HCT116 (cell line): ENCODE results near the gene SH3PXD2A. TPM values are rescaled to one million over a fixed set of nuclear protein-coding genes. Genes with fewer than 3 reads are reported as not detected.
A peak's percentile ranks its signal among the peaks of the same experiment; 100 is the strongest.

Experiments used
- ATAC-seq: fragments of 200-7000 bp; cut with Tn5 transposase; 2 replicates; pipeline ENCODE4 v1.9.1; 2020; ENCODE audit warnings: mild to moderate bottlenecking, moderate library complexity
- BruUV-seq: library from RNA; stranded (reverse); fragments of 400-500 nt; replicated peaks from 2 replicates; lab custom pipeline; 2021; lab: Mats Ljungman, UMichigan
- CTCF ChIA-PET: fragments of 300-600 bp; sonication (Branson Sonifier 250); formaldehyde crosslinking; loops from one replicate; lab custom pipeline; 2021; ENCODE audit warnings: antibody characterized with exemption; lab: Charles Lee
- POLR2A ChIA-PET: fragments of 300-600, 350-600 bp; sonication (Branson Sonifier 250); formaldehyde crosslinking; loops from one replicate; lab custom pipeline; 2021; ENCODE audit warnings: antibody characterized with exemption; lab: Charles Lee
- RAD21 ChIA-PET, 2 experiments: fragments of 300-600 bp; sonication (Branson Sonifier 250); formaldehyde crosslinking; loops; one replicate each; lab custom pipeline; 2023; ENCODE audit warnings: low total read pairs in 2 of 2; ENCODE audit not compliant: uncharacterized antibody in 2 of 2, unreplicated experiment in 2 of 2, low non-redundant PET in 1 of 2; lab: Charles Lee
- DNase-seq: peaks from one replicate; pipeline ENCODE4 v3.0.0-alpha.2; 2010; ENCODE audit warnings: low read depth, low spot score
- H2AFZ ChIP-seq: fragments of 200-600 bp; shearing (Covaris generic), sonication (generic); 2 replicates; pipeline ENCODE4 v1.6.1; 2017; ENCODE audit warnings: low read depth, mixed run types, mixed read lengths, antibody characterized with exemption, low read length; ENCODE audit not compliant: poor library complexity, severe bottlenecking
- H3K27ac ChIP-seq: 2 replicates; pipeline ENCODE4 v1.5.1; 2012; ENCODE audit warnings: low read depth, low read length
- H3K27me3 ChIP-seq: fragments of 200-600 bp; sonication (generic); 2 replicates; pipeline ENCODE4 v1.6.1; 2016; ENCODE audit warnings: mixed run types, low read length, mixed read lengths; ENCODE audit not compliant: insufficient read depth
- H3K36me3 ChIP-seq, 2 experiments: fragments of 200-500 bp in 1 of 2; fragments of 200-600 bp in 1 of 2; sonication (Bioruptor generic) in 1 of 2; sonication (generic) in 1 of 2; 2 replicates each; pipeline versions ENCODE4 v1.5.1 to v1.6.1; 2014 to 2016; ENCODE audit warnings: low read length in 2 of 2, inconsistent platforms in 1 of 2, mixed read lengths in 1 of 2, mixed run types in 1 of 2; ENCODE audit not compliant: insufficient read depth in 2 of 2, control insufficient read depth in 1 of 2
- H3K4me1 ChIP-seq, 2 experiments: fragments of 200-600 bp in 1 of 2; sonication (generic) in 1 of 2; 2 replicates each; pipeline versions ENCODE4 v1.5.1 to v1.6.1; 2012 to 2017; ENCODE audit warnings: low read length in 2 of 2, inconsistent platforms in 1 of 2, mild to moderate bottlenecking in 1 of 2, mixed read lengths in 1 of 2, mixed run types in 1 of 2, moderate library complexity in 1 of 2; ENCODE audit not compliant: insufficient read depth in 2 of 2, control insufficient read depth in 1 of 2
- H3K4me2 ChIP-seq: fragments of 200-600 bp; sonication (generic); 2 replicates; pipeline ENCODE4 v1.6.1; 2017; ENCODE audit warnings: mixed run types, low read length, mixed read lengths
- H3K4me3 ChIP-seq, 2 experiments: fragments of 200-600 bp in 1 of 2; sonication (generic) in 1 of 2; replicated peaks in 1 of 2; 2 replicates each; pipeline ENCODE4 v1.5.1; 2011 to 2016; ENCODE audit warnings: low read length in 2 of 2, control low read depth in 1 of 2, low read depth in 1 of 2, mild to moderate bottlenecking in 1 of 2, mixed read lengths in 1 of 2, mixed run types in 1 of 2
- H3K79me2 ChIP-seq: fragments of 200-600 bp; sonication (generic); 2 replicates; pipeline ENCODE4 v1.6.1; 2017; ENCODE audit warnings: mild to moderate bottlenecking, mixed run types, low read length, moderate library complexity, mixed read lengths; ENCODE audit not compliant: insufficient read depth
- H3K9ac ChIP-seq: fragments of 200-600 bp; sonication (generic); 2 replicates; pipeline ENCODE4 v1.6.1; 2016; ENCODE audit warnings: low read length, mixed read lengths
- H3K9me2 ChIP-seq: fragments of 200-600 bp; sonication (generic), shearing (Covaris generic); 2 replicates; pipeline ENCODE4 v1.6.1; 2017; ENCODE audit warnings: mixed run types, mild to moderate bottlenecking, moderate library complexity; ENCODE audit not compliant: insufficient read depth
- H3K9me3 ChIP-seq, 2 experiments: fragments of 200-500 bp in 1 of 2; fragments of 200-600 bp in 1 of 2; sonication (Bioruptor generic) in 1 of 2; sonication (generic) in 1 of 2; 2 replicates each; pipeline ENCODE4 v1.6.1; 2014 to 2017; ENCODE audit warnings: low read length in 2 of 2, mixed read lengths in 2 of 2, inconsistent platforms in 1 of 2, low read depth in 1 of 2, mild to moderate bottlenecking in 1 of 2, mixed run types in 1 of 2, moderate library complexity in 1 of 2; ENCODE audit not compliant: control insufficient read depth in 1 of 2, insufficient read depth in 1 of 2
- H4K20me1 ChIP-seq: fragments of 200-600 bp; sonication (generic), shearing (Covaris generic); 2 replicates; pipeline ENCODE4 v1.6.1; 2017; ENCODE audit warnings: mixed run types, mild to moderate bottlenecking, moderate library complexity; ENCODE audit not compliant: insufficient read depth
- CBX3 ChIP-seq: IDR thresholded peaks from 2 replicates; pipeline ENCODE4 v1.6.1; 2012; ENCODE audit warnings: low read depth
- CTCF ChIP-seq, 3 experiments: fragments of 200-600 bp in 1 of 3; sonication (generic) in 1 of 3; IDR thresholded peaks in 2 of 3; conservative IDR thresholded peaks in 1 of 3; 2 replicates each; pipeline ENCODE4 v1.5.1; 2012 to 2017; ENCODE audit warnings: low read depth in 2 of 3, low read length in 2 of 3, antibody characterized with exemption in 1 of 3, borderline replicate concordance in 1 of 3, control low read depth in 1 of 3, mild to moderate bottlenecking in 1 of 3, mixed read lengths in 1 of 3, mixed run types in 1 of 3, moderate library complexity in 1 of 3; ENCODE audit not compliant: insufficient read depth in 1 of 3
- ELF1 ChIP-seq: IDR thresholded peaks from 2 replicates; pipeline ENCODE4 v1.6.1; 2012; ENCODE audit warnings: low read depth, borderline replicate concordance
- EZH2 ChIP-seq: fragments of 200-600 bp; sonication (generic); IDR thresholded peaks from 2 replicates; pipeline ENCODE4 v1.6.1; 2017; ENCODE audit warnings: antibody characterized with exemption, mixed run types
- EZH2phosphoT487 ChIP-seq: fragments of 200-600 bp; IDR thresholded peaks from 2 replicates; pipeline ENCODE4 v1.6.1; 2018; ENCODE audit warnings: antibody characterized with exemption, borderline replicate concordance
- MAX ChIP-seq: IDR thresholded peaks from 2 replicates; pipeline ENCODE4 v1.6.1; 2012
- POLR2A ChIP-seq: IDR thresholded peaks from 2 replicates; pipeline ENCODE4 v1.7.0; 2011; ENCODE audit warnings: borderline replicate concordance; ENCODE audit not compliant: insufficient read depth, insufficient read length; ENCODE audit errors: extremely low read depth
- REST ChIP-seq: IDR thresholded peaks from 2 replicates; pipeline ENCODE4 v1.6.1; 2012; ENCODE audit warnings: low read depth
- TCF7L2 ChIP-seq: IDR thresholded peaks from 2 replicates; pipeline ENCODE4 v1.7.0; 2011; ENCODE audit warnings: borderline replicate concordance, inconsistent platforms; ENCODE audit not compliant: insufficient read depth, insufficient read length; ENCODE audit errors: extremely low read depth
- intact Hi-C: fragments of 100-400 bp; cut with micrococcal nuclease; formaldehyde crosslinking; loops from 2 replicates; pipeline ENCODE4 v1.10.0; 2022
- total RNA-seq: library from RNA; stranded (reverse); gene quantifications from one replicate; pipeline ENCODE4 v1.2.1, GENCODE V29; 2021; ENCODE audit not compliant: unreplicated experiment

SH3PXD2A gene
- total RNA-seq, 1 experiment from 2014 or later, result 8.7 TPM

GRCh38 chr10:103711351-103711994, 143.9 kb downstream of the SH3PXD2A start:
- ATAC-seq (no peak), DNase-seq (no peak)
- H3K9me2 ChIP-seq, result no peaks in the 10 kb centered on the region
- intact Hi-C loops, result loop anchor here (5.0 to 10.0 kb wide), 3 partner anchors 313 to 911 kb away; partner anchors contain the start of gene SFR1
- CTCF ChIA-PET, result interaction anchor here (0.6 to 2.5 kb wide), 9 partner anchors 22 to 563 kb away, joined by 3 to 22 read pairs (median 6); no protein-coding TSS in a partner anchor
- no peaks in the 10 kb centered on the region for H3K36me3 ChIP-seq
- no peaks in the 10 kb centered on the region for H3K9me3 ChIP-seq
- no peak overlapping the region for H3K4me2 ChIP-seq
- H3K4me3 ChIP-seq, result no peak overlapping the region
- POLR2A ChIA-PET, result no interaction called here
- no peak overlapping the region for H3K27ac ChIP-seq
- TF ChIP-seq EZH2, result no peak
- TF ChIP-seq POLR2A, result no peak
- peak in 2 of 3 experiments; percentile 59 to 62; a peak in 4 of 6 replicates for TF ChIP-seq CTCF (IDR thresholded peaks at IDR 0.05 in 2 of 3, conservative IDR thresholded peaks at IDR 0.05 in 1 of 3; ENCODE audit: borderline replicate concordance in 1 of 3, insufficient read depth in 1 of 3, low read depth in 2 of 3, low read length in 2 of 3)
- no peak overlapping the region for H2AFZ ChIP-seq
- no peaks in the 10 kb centered on the region for H3K27me3 ChIP-seq
- no peak overlapping the region for H3K9ac ChIP-seq
- RAD21 ChIA-PET, result interaction anchor here in 1 of 2 experiments (0.6 to 1.4 kb wide), 2 partner anchors 160 to 173 kb away, joined by 3 to 5 read pairs; no protein-coding TSS in a partner anchor
- no TSS peak for BruUV-seq
- no peaks in the 10 kb centered on the region for H4K20me1 ChIP-seq
- H3K79me2 ChIP-seq, result no peaks in the 10 kb centered on the region
- peaks cover 24 to 41% of the 10 kb centered on the region in 2 experiments; a peak in 3 of 4 replicates for H3K4me1 ChIP-seq

- CTCF ChIA-PET, result interaction anchor here (1.0 to 2.5 kb wide), 5 partner anchors 23 to 177 kb away, joined by 3 to 8 read pairs (median 5); no protein-coding TSS in a partner anchor
- RAD21 ChIA-PET, result no interaction called here
- Histone ChIP-seq H3K27ac (no peak overlapping the region), H2AFZ (no peak overlapping the region), H3K9ac (no peak overlapping the region), H3K79me2 (no peaks in the 10 kb centered on the region), H3K27me3 (no peaks in the 10 kb centered on the region), H3K4me2 (no peak overlapping the region), H4K20me1 (no peaks in the 10 kb centered on the region), H3K9me2 (no peaks in the 10 kb centered on the region), H3K4me1 (peaks cover 15 to 31% of the 10 kb centered on the region in 2 experiments; a peak in 3 of 4 replicates), H3K4me3 (no peak overlapping the region), H3K9me3 (no peaks in the 10 kb centered on the region), H3K36me3 (no peaks in the 10 kb centered on the region)
- TF ChIP-seq CBX3, result no peak
- TF ChIP-seq EZH2phosphoT487, result no peak
- TF ChIP-seq ELF1, result no peak
- TF ChIP-seq TCF7L2, result no peak
- no peak for TF ChIP-seq REST
- no peak for TF ChIP-seq MAX
- TF ChIP-seq EZH2, result no peak
- intact Hi-C loops, result loop anchor here (5.0 to 10.0 kb wide), 3 partner anchors 314 to 912 kb away; partner anchors contain the start of gene SFR1
- BruUV-seq, result no TSS peak
- ATAC-seq, result no peak
- POLR2A ChIA-PET, result no interaction called here
- no peak for DNase-seq
Observed at GRCh38 chr10:103710490-103710889, 144.9 kb downstream of the SH3PXD2A start.
